ENCODE results near the gene ADCY7.

Gene ADCY7

DNA sequence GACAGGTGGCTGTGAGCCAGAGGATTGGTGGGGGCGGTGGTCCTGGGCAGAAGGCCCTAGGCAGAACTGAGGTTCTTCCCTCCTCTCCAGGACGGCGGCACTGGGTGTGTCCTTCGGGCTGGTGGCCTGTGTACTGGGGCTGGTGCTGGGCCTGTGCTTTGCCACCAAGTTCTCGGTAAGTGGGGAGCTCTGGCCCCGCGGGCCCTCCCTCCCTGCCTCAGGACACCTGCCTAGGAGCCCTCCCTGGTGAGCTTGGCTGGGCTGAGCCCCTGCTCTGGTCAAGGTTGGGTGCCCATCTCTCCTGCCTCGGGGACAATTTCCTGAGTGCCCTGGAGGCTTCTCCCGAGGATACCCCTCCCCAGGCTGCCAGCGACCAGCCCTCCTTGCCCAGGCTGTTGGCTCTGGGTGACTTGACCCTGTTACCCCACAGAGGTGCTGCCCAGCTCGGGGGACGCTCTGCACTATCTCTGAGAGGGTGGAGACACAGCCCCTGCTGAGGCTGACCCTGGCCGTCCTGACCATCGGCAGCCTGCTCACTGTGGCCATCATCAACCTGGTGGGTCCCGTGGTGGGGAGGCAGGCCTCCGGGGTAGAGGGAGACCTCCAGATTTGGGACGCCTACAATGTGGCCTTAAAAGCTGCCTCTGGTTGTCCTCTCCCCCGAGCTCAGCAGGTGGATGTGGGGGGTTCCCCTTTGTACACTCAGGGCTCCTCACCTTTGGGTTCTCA is 42.0 kb downstream of the ADCY7 start:
- TF ChIP-seq, protein P1, sequence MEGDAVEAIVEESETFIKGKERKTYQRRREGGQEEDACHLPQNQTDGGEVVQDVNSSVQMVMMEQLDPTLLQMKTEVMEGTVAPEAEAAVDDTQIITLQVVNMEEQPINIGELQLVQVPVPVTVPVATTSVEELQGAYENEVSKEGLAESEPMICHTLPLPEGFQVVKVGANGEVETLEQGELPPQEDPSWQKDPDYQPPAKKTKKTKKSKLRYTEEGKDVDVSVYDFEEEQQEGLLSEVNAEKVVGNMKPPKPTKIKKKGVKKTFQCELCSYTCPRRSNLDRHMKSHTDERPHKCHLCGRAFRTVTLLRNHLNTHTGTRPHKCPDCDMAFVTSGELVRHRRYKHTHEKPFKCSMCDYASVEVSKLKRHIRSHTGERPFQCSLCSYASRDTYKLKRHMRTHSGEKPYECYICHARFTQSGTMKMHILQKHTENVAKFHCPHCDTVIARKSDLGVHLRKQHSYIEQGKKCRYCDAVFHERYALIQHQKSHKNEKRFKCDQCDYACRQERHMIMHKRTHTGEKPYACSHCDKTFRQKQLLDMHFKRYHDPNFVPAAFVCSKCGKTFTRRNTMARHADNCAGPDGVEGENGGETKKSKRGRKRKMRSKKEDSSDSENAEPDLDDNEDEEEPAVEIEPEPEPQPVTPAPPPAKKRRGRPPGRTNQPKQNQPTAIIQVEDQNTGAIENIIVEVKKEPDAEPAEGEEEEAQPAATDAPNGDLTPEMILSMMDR (IDR thresholded peaks at IDR 0.05; ENCODE audit: control insufficient read depth, insufficient read depth, low read depth, low read length, missing control alignments), result no peak

DNA sequence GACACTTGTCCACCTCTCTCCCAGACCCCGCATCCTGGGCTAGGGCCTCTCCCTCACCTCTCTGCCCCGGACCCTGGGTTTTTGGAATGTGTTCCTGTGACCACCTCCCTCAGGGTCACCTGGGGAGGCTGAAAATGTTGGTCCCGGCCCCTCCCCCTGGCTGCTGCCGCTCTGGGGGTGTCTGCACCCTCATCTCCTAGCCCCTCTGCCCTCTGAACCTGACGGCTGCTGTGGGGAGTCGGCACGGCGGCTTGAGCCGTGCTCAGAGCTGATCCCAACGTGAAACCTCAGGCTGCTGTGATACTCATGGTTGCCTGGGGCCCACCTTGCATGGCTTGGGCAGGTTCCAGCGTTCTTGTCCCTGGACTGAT is 42.8 kb downstream of the ADCY7 start:
- H3K4me3 ChIP-seq (ENCODE audit: control insufficient read depth, low read depth, low read length), result no peak overlapping the region
- TF ChIP-seq, protein P1 (IDR thresholded peaks at IDR 0.05; ENCODE audit: control insufficient read depth, insufficient read depth, low read depth, low read length, missing control alignments), result no peak
- no peak for DNase-seq (ENCODE audit: low read depth)

More for the DNA sequence above, 42.0 kb downstream of the ADCY7 start:
- DNase-seq (ENCODE audit: low read depth), result no peak
- no peak overlapping the region for H3K4me3 ChIP-seq (ENCODE audit: control insufficient read depth, low read depth, low read length)

- TF ChIP-seq, protein P1 (IDR thresholded peaks at IDR 0.05; ENCODE audit: control insufficient read depth, insufficient read depth, low read depth, low read length, missing control alignments), result no peak
- DNase-seq (ENCODE audit: low read depth), result no peak
- H3K4me3 ChIP-seq (ENCODE audit: control insufficient read depth, low read depth, low read length), result no peak overlapping the region
Observed at GRCh38 chr16:50309527-50310307, 43.4 kb downstream of the ADCY7 start.

- no peak for DNase-seq (ENCODE audit: low read depth)
- TF ChIP-seq, protein P1 (IDR thresholded peaks at IDR 0.05; ENCODE audit: control insufficient read depth, insufficient read depth, low read depth, low read length, missing control alignments), result no peak
- no peak overlapping the region for H3K4me3 ChIP-seq (ENCODE audit: control insufficient read depth, low read depth, low read length)
Observed at GRCh38 chr16:50310308-50311133, 44.2 kb downstream of the ADCY7 start.

GRCh38 chr16:50311134-50311528 is 44.8 kb downstream of the ADCY7 start:
- H3K4me3 ChIP-seq (ENCODE audit: control insufficient read depth, low read depth, low read length), result no peak overlapping the region
- DNase-seq (ENCODE audit: low read depth), result no peak
- TF ChIP-seq, protein P1 (IDR thresholded peaks at IDR 0.05; ENCODE audit: control insufficient read depth, insufficient read depth, low read depth, low read length, missing control alignments), result no peak

GRCh38 chr16:50311891-50312501 is 45.6 kb downstream of the ADCY7 start:
- TF ChIP-seq, protein P1 (IDR thresholded peaks at IDR 0.05; ENCODE audit: control insufficient read depth, insufficient read depth, low read depth, low read length, missing control alignments), result no peak
- no peak for DNase-seq (ENCODE audit: low read depth)
- H3K4me3 ChIP-seq (ENCODE audit: control insufficient read depth, low read depth, low read length), result no peak overlapping the region

Data from AG09309 (cell line).